ENCODE results near the gene TSPAN5.
"Not testable (repeated sequence)": the region's sequence is repeated elsewhere in the genome, so short reads cannot be mapped to it uniquely, and the experiment has no call there.

The TSPAN5 gene

DNA sequence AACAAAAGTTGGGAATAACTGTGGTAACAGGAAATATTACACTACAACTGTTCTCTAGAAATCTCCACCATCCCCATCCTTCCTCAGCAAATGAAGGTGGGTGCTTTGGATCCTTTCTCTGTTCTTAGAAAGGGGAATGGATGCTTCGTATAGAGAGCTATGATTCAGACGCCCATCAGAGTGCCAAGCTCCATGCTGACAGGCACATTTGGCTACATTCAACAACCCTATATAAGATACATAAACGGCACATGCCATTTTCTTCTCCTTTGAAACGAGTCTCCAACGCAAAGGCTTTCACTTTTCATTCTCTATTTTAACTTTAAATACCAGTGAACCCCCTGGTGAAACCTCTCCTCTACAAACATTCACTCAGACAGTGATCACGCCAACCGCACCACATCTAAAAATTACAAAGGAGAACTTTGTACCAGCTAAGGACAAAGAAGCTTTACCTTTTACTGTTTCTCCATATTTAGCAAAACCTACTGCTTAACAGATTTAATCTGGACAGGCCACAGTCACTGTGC, 172.5 kb downstream of the TSPAN5 start:
- TF ChIP-seq GATA1 (IDR thresholded peaks at IDR 0.05; ENCODE audit: low read depth, low read length) (no peak), POLR2A (IDR thresholded peaks at IDR 0.05; ENCODE audit: low read length) (no peak)
- DNase-seq = no peak

DNA sequence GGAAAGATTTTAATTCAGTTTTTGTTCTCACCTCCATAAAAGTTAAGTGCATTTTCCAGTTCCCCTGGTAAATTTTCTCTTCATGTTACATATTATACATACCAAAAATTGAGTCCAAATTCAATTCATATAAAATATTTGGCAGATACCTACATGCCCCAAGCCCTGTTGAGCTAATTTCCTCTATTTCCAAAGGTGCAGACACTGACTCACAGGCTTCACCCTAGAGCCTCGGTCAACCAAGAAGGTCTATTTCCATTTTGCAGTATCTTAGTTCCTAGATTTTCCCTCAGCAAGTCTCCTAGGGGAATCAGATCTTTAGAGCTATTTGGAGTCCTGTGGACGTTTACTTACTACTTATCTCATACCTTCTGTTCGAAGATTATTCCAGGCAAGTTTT, 174.4 kb downstream of the TSPAN5 start:
- no peak for DNase-seq

DNA sequence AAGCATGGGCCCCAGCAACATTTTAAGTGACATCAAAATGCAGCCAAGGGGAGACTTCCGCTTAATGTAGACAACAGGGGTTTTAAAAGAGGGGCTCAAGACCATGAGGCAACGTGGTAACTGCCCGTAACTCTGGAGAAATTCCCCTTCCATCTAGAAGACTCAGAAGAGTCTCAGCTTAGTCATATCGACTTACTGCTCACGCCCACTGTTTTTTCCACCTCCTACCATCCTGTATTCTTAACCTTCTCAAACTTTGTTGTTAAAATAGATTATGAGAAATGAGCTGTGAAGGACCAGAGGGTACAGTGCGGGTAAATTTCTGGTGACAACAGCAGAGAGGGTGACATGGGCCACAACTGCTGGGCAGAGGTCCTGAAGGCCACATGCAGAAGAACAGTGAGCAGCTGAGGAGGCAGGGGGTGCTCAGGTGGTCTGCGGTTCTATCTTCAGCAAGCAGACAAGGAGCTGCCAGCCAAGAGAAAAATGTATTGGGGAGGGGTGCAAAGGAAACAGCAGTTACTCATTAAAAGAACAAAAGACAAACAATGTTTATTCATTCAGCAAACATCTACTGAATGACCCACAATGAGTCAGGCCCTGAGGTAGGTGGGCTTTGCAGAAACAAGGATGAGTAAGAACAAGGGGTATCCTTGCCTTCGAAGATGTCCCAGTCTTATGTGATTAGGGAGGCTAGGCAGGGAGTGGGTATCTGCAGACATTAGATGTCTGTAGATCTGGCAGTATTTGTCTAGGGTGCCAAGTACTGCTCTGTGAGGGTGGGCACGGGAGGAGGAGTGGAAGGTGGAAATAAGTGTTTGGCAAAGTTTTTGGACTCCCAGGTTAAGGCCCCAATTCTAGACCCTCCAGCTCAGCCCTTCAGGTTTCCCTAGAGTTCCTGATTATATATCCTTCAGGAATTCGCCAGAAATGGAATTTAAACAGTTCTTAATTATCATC, 175.3 kb downstream of the TSPAN5 start:
- DNase-seq = no peak
- no peak for TF ChIP-seq POLR2A (IDR thresholded peaks at IDR 0.05; ENCODE audit: low read length)
- no peak for TF ChIP-seq GATA1 (IDR thresholded peaks at IDR 0.05; ENCODE audit: low read depth, low read length)

More for the DNA sequence above, 174.4 kb downstream of the TSPAN5 start:
- TF ChIP-seq POLR2A (IDR thresholded peaks at IDR 0.05; ENCODE audit: low read length) (no peak), GATA1 (IDR thresholded peaks at IDR 0.05; ENCODE audit: low read depth, low read length) (no peak)

DNA sequence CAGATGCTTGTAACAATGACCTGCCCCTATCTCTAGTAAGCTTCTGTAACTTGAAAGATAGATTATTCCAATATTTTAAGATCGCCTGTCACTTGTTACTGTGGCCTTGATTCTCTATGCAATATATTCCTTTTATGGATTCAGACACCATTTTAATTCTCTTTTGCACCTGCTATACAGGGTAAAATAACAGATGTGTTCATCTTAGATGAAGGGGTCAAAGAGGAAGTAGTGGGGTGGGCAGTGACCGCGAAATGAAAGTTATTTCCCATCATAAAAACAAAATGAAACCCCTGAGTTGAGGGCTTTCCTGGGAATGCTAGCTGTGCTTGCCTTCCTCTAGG, 175.9 kb downstream of the TSPAN5 start:
- no peak for TF ChIP-seq POLR2A (IDR thresholded peaks at IDR 0.05; ENCODE audit: low read length)
- no peak for TF ChIP-seq GATA1 (IDR thresholded peaks at IDR 0.05; ENCODE audit: low read depth, low read length)
- DNase-seq = no peak

- DNase-seq = no peak
- TF ChIP-seq GATA1 (IDR thresholded peaks at IDR 0.05; ENCODE audit: low read depth, low read length) (no peak), POLR2A (IDR thresholded peaks at IDR 0.05; ENCODE audit: low read length) (no peak)
Observed at GRCh38 chr4:98481167-98481566, 177.2 kb downstream of the TSPAN5 start.

GRCh38 chr4:98480535-98480934, 177.9 kb downstream of the TSPAN5 start:
- DNase-seq = no peak
- TF ChIP-seq GATA1 (IDR thresholded peaks at IDR 0.05; ENCODE audit: low read depth, low read length) = no peak
- no peak for TF ChIP-seq POLR2A (IDR thresholded peaks at IDR 0.05; ENCODE audit: low read length)

DNA sequence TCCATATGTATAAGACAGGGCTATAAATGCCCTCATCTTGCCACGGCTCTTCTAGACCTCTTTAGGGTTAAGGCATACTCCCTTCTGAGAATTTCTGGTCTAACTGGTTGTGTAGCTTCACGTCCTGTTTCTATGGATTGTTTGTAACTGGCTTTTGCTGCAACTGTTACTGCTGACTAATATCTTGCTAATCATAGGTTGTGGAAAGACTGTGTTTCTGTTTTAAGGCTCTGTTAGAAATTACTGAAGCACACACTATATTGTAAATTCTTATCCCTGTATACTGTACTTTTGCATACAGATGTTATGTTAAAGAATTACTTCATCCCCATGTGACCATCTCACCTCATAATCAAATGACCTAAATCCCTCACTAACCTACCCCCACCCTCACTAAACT, 178.8 kb downstream of the TSPAN5 start:
- DNase-seq = not testable (repeated sequence)

DNA sequence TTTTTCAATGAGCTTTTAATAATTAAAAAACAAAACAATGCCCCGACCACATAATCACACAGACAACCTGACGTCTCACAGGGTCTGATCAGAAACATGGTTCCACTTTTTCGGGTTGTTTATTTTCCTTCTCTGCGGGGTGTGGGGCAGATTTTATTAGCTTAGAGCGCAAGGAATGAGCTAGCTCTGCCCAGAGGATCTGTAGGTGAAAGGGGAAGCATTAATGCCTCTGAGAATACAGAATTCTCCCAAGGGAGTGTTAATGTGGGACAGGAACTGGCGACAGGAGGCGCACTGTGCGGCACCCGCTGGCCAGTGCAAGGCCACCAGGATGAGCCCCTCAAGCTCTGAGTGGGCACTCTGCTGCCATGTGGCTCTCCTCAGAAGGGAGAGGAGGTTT, 181.5 kb downstream of the TSPAN5 start:
- DNase-seq = no peak
- TF ChIP-seq POLR2A (IDR thresholded peaks at IDR 0.05; ENCODE audit: low read length) (no peak), GATA1 (IDR thresholded peaks at IDR 0.05; ENCODE audit: low read depth, low read length) (no peak)

GRCh38 chr4:98474408-98474844, 184.0 kb downstream of the TSPAN5 start:
- TF ChIP-seq POLR2A (IDR thresholded peaks at IDR 0.05; ENCODE audit: low read length) = no peak
- TF ChIP-seq GATA1 (IDR thresholded peaks at IDR 0.05; ENCODE audit: low read depth, low read length) = no peak
- DNase-seq = peak; percentile 8 to 70

GRCh38 chr4:98473046-98473445, 185.4 kb downstream of the TSPAN5 start:
- DNase-seq = no peak
- no peak for TF ChIP-seq POLR2A (IDR thresholded peaks at IDR 0.05; ENCODE audit: low read length)
- no peak for TF ChIP-seq GATA1 (IDR thresholded peaks at IDR 0.05; ENCODE audit: low read depth, low read length)

GRCh38 chr4:98470831-98471230, 187.6 kb downstream of the TSPAN5 start:
- no peak for DNase-seq
- no peak for TF ChIP-seq GATA1 (IDR thresholded peaks at IDR 0.05; ENCODE audit: low read depth, low read length)
- no peak for TF ChIP-seq POLR2A (IDR thresholded peaks at IDR 0.05; ENCODE audit: low read length)

GRCh38 chr4:98470366-98470765, 188.0 kb downstream of the TSPAN5 start:
- DNase-seq = no peak
- no peak for TF ChIP-seq GATA1 (IDR thresholded peaks at IDR 0.05; ENCODE audit: low read depth, low read length)
- TF ChIP-seq POLR2A (IDR thresholded peaks at IDR 0.05; ENCODE audit: low read length) = no peak

GRCh38 chr4:98469771-98470170, 188.6 kb downstream of the TSPAN5 start:
- no peak for TF ChIP-seq GATA1 (IDR thresholded peaks at IDR 0.05; ENCODE audit: low read depth, low read length)
- no peak for TF ChIP-seq POLR2A (IDR thresholded peaks at IDR 0.05; ENCODE audit: low read length)
- DNase-seq = no peak

DNA sequence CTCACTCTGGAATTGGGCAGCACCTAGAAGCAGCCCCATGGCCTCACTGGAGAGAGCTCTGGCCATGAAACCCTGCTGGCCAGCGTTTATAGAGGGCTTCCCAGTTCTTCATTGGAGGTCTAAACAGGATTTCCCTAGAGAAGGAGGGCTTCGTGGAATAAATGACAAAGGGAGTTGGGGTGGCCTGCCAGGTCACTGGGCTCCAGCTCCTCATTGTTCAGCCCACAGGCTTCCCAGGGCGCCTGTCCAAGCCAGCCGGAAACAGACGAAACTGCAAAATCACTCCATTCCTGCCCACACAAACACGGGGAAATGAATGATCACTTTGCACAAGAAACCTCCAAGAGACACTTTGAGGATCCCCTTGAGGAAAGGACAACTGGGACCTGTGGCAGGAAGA, 189.7 kb downstream of the TSPAN5 start:
- no peak for DNase-seq
- no peak for TF ChIP-seq POLR2A (IDR thresholded peaks at IDR 0.05; ENCODE audit: low read length)
- no peak for TF ChIP-seq GATA1 (IDR thresholded peaks at IDR 0.05; ENCODE audit: low read depth, low read length)

DNA sequence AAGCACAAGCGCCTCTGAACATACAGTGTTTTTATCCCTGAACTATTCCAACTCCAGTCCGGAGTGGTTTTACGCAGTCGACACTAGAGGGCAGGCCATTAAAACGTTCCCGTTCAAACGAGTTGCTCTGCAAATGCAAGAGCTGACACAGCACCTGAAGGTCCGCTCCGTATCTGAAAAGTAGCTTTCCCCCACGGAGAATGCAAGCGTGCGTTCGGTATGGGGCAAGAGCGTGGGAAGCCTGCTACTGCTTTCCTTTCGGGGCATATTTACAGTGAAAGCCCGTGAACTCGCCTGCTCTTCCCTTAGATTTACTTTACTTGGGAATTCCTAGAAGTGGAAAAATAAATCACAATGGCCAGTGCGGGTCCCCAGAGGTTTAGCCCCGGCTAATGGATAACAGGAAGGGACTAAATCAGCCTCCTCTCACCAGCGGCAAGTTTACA, 190.8 kb downstream of the TSPAN5 start:
- no peak for TF ChIP-seq POLR2A (IDR thresholded peaks at IDR 0.05; ENCODE audit: low read length)
- no peak for TF ChIP-seq GATA1 (IDR thresholded peaks at IDR 0.05; ENCODE audit: low read depth, low read length)
- peak; percentile 86 to 90 for DNase-seq
